ENCODE data around the gene SLC34A1.

DNA sequence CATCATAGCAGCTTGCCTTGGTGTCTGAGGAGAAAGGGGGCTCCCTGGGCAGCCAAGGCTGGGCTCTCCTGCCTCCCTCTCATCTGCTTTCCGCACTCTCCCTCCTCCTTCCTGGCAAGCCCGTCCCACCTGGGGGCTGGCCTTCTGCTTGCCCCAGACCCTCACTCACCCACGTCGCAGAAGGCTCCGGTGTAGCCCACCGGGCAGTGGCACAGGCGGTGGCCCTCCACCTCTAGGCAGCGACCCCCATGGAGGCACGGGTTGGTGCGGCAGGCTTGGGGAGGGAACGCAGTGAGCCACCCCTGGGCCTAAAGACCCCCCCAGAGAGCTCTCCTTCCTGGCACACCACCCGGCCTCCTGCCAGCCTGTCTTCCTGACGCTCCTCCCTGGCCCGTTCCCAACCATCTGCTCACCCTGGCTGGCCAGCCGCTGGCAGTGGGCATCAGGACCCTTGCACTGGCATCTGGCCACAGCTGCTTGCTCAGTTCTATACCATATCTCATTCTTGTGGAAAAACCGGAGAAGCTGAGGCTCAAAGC is 20.5 kb downstream of the SLC34A1 start:
- TF ChIP-seq, protein P1, sequence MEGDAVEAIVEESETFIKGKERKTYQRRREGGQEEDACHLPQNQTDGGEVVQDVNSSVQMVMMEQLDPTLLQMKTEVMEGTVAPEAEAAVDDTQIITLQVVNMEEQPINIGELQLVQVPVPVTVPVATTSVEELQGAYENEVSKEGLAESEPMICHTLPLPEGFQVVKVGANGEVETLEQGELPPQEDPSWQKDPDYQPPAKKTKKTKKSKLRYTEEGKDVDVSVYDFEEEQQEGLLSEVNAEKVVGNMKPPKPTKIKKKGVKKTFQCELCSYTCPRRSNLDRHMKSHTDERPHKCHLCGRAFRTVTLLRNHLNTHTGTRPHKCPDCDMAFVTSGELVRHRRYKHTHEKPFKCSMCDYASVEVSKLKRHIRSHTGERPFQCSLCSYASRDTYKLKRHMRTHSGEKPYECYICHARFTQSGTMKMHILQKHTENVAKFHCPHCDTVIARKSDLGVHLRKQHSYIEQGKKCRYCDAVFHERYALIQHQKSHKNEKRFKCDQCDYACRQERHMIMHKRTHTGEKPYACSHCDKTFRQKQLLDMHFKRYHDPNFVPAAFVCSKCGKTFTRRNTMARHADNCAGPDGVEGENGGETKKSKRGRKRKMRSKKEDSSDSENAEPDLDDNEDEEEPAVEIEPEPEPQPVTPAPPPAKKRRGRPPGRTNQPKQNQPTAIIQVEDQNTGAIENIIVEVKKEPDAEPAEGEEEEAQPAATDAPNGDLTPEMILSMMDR (conservative IDR thresholded peaks at IDR 0.05; ENCODE audit: low read length), result no peak
- no peak for TF ChIP-seq EZH2phosphoT487 (IDR thresholded peaks at IDR 0.05; ENCODE audit: borderline replicate concordance)

All from Loucy (cell line).